Cardiac fibroblast (primary cell): Measurements from ENCODE around the gene MAOB.
"Not testable (repeated sequence)": the region's sequence is repeated elsewhere in the genome, so short reads cannot be mapped to it uniquely, and the experiment has no call there.

Source experiments
- DNase-seq, 2 donors: peaks; one replicate each; pipeline versions ENCODE4 v3.0.0 to v3.0.0-alpha.2; 2010; ENCODE audit warnings: low read depth in 2 of 2
- H3K4me3 ChIP-seq, 2 donors: replicated peaks in 1 of 2; 1 replicate in 1 of 2; 2 replicates in 1 of 2; pipeline ENCODE4 v1.5.1; 2011; ENCODE audit warnings: low read depth in 2 of 2, low read length in 2 of 2, mild to moderate bottlenecking in 2 of 2, moderate library complexity in 1 of 2
- TF ChIP-seq, protein P1 (sequence below): IDR thresholded peaks from one replicate; pipeline ENCODE4 v1.5.1; 2011; ENCODE audit warnings: low read depth, mild to moderate bottlenecking, low read length, inconsistent platforms

Gene MAOB

GRCh38 chrX:43882294-43882681 is at the start of gene MAOB:
Gene MAOB, minus strand, starts transcription at chrX:43882450. Its CDS starts 151 bp downstream, at chrX:43882299.
- TF ChIP-seq, protein P1, sequence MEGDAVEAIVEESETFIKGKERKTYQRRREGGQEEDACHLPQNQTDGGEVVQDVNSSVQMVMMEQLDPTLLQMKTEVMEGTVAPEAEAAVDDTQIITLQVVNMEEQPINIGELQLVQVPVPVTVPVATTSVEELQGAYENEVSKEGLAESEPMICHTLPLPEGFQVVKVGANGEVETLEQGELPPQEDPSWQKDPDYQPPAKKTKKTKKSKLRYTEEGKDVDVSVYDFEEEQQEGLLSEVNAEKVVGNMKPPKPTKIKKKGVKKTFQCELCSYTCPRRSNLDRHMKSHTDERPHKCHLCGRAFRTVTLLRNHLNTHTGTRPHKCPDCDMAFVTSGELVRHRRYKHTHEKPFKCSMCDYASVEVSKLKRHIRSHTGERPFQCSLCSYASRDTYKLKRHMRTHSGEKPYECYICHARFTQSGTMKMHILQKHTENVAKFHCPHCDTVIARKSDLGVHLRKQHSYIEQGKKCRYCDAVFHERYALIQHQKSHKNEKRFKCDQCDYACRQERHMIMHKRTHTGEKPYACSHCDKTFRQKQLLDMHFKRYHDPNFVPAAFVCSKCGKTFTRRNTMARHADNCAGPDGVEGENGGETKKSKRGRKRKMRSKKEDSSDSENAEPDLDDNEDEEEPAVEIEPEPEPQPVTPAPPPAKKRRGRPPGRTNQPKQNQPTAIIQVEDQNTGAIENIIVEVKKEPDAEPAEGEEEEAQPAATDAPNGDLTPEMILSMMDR, result no peak
- DNase-seq, result no peak
- peak within 1 kb of the TSS in 1 of 2 donors; percentile 19 for H3K4me3 ChIP-seq

DNA sequence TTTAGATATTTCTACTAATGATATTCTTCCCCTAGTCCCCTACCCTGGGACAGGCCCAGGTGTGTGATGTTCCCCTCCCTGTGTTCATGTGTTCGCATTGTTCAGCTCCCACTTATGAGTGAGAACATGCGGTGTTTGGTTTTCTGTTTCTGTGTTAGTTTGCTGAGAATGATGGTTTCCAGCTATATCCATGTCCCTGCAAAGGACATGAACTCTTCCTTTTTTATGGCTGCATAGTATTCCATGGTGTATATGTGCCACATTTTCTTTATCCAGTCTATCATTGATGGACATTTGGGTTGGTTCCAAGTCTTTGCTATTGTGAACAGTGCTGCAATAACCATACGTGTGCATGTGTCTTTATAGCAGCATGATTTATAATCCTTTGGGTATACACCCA is 39.8 kb upstream of the MAOB start:
- not testable (repeated sequence) for DNase-seq, H3K4me3 ChIP-seq

GRCh38 chrX:43910772-43911171 is 28.5 kb upstream of the MAOB start:
- not testable (repeated sequence) for DNase-seq, H3K4me3 ChIP-seq

DNA sequence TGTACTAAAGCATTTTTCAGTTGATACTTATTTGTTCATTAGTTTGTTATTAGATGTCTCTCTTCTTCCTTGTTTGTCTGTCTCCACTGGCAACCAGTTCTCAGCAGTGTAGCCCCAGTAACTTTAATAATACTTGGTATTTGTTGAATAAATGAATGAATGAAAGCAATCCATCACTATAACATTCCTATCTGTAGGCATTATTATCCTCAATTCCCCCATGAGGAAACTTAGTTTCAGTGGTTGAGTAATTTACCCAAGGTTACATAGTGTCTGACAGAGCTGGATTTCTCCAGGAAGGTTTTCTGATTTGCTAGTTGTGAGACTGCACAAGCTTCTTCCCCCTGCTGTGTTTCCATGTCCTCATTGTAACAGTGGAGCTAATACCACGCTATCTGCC is 27.8 kb upstream of the MAOB start:
- TF ChIP-seq, protein P1, result no peak
- H3K4me3 ChIP-seq, result no peak overlapping the region
- no peak for DNase-seq

DNA sequence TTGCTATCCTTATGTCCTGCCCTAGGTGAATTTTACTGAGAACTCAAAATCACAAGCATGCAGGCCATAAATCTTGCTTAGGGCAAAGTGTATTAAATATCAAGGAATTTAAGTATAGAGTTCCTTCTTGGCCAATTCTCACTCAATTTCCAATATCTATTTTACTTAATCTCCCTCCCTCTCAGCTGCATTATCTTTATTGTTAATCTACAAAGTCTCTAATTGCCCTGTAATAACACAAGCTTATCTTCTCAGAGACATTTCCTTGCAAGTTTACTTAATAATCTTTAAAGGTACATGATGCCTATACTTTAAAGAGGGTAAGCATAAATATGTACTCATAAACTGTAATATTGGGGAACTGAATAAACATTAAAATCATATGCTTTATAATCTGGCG is 26.9 kb upstream of the MAOB start:
- no peak for DNase-seq
- H3K4me3 ChIP-seq, result no peak overlapping the region
- TF ChIP-seq, protein P1, result no peak

GRCh38 chrX:43899878-43900815 is 17.9 kb upstream of the MAOB start:
- no peak for DNase-seq
- H3K4me3 ChIP-seq, result no peak overlapping the region
- TF ChIP-seq, protein P1, result no peak

GRCh38 chrX:43898406-43899035 is 16.3 kb upstream of the MAOB start:
- no peak for DNase-seq
- H3K4me3 ChIP-seq, result no peak overlapping the region
- TF ChIP-seq, protein P1, result no peak

GRCh38 chrX:43897290-43897689 is 15.0 kb upstream of the MAOB start:
- H3K4me3 ChIP-seq, result no peak overlapping the region
- DNase-seq, result no peak
- TF ChIP-seq, protein P1, result no peak
